ENCODE data around the gene TRIM38. TPM values are rescaled to one million over a fixed set of nuclear protein-coding genes. Genes with fewer than 3 reads are reported as not detected.
A peak's percentile ranks its signal among the peaks of the same experiment; 100 is the strongest.

TRIM38 gene
- total and polyA plus RNA-seq, 8 donors, result 1.5 to 5.8 (median 2.5) TPM

DNA sequence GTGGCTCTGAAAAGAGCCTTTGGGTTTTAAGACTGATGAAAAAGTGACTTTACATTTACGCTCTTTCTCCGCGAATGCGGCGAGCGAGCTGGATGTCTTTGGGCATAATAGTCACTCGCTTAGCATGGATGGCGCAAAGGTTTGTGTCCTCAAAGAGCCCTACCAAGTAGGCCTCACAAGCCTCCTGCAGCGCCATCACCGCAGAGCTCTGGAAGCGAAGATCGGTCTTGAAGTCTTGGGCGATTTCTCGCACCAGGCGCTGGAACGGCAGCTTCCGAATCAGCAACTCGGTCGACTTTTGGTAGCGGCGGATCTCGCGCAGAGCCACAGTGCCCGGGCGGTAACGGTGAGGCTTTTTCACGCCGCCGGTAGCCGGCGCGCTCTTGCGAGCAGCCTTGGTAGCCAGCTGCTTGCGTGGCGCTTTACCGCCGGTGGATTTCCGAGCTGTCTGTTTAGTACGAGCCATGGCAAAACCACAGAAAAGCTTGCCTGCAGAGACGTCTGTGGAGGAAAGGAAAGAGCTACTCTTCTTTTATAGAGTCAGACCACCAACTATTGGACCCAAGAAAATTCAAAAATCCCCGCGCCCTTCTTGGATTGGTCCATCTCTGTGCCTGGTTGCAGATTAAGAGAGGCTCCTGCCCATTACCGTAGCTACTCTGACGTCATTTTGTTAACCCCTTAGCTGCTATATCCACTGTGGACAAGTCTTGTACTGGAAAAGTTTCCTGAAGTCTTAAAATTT, 69.2 kb downstream of the TRIM38 start:
- FAIRE-seq (peak; percentile 47), DNase-seq (peak; percentile 42 to 89 (median 72)), ATAC-seq (peak; percentile 73 to 86 (median 78))
- intact Hi-C loops (cut with DNase I), result no loop called here
- peak overlapping the region; percentile 9 to 49 (median 32) for H3K4me3 ChIP-seq
- 4 to 5% methylated on average over 44 of the region's 44 CpGs for WGBS, 2 donors
- H3K4me1 ChIP-seq, result peaks cover 0 to 9% (median 4%) of the 10 kb centered on the region in 3 donors
- H3K27me3 ChIP-seq, result no peaks in the 10 kb centered on the region
- TF ChIP-seq, protein P1, sequence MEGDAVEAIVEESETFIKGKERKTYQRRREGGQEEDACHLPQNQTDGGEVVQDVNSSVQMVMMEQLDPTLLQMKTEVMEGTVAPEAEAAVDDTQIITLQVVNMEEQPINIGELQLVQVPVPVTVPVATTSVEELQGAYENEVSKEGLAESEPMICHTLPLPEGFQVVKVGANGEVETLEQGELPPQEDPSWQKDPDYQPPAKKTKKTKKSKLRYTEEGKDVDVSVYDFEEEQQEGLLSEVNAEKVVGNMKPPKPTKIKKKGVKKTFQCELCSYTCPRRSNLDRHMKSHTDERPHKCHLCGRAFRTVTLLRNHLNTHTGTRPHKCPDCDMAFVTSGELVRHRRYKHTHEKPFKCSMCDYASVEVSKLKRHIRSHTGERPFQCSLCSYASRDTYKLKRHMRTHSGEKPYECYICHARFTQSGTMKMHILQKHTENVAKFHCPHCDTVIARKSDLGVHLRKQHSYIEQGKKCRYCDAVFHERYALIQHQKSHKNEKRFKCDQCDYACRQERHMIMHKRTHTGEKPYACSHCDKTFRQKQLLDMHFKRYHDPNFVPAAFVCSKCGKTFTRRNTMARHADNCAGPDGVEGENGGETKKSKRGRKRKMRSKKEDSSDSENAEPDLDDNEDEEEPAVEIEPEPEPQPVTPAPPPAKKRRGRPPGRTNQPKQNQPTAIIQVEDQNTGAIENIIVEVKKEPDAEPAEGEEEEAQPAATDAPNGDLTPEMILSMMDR (IDR thresholded peaks at IDR 0.05), result no peak
- no peaks in the 10 kb centered on the region for H3K9me3 ChIP-seq
- H3K27ac ChIP-seq, result peak overlapping the region in 3 of 4 donors; percentile 7 to 89 (median 87)
- H3K36me3 ChIP-seq, result no peaks in the 10 kb centered on the region

DNA sequence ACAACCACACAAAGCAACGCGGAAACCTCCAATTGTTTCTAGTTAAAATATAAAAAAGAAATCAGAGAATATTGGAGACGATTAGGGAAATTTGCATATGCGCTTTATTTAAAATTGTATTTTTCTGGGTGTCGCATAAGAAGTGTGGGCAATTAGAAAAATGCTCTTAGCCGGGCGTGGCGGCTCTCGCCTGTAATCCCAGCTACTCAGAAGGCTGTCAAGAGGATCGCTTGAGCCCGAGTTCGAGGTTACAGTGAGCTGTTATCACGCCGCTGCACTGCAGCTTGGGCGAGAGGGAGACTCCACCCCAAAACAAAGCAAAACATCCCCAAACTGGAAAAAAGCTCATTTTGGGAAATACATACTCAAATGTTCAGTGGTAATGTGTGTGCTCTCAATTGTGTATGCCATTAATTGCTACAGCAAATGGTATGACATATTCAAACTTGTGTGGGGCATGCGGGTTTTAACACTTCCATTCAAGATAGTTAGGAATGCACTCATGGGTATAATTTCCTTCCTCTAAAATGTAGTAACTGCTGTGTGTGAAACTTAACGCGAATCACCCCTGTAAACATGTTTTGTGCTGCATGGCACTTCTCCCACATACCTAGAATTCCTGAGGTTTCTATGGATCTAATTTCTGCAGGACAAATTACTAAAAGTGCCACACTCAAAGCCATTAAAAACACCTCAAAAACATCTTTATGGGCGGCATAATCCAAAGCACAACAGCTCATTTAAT, 69.9 kb downstream of the TRIM38 start:
- Histone ChIP-seq H3K27me3 (no peaks in the 10 kb centered on the region), H3K4me3 (peak overlapping the region in 3 of 4 donors; percentile 22 to 49 (median 43)), H3K27ac (peak overlapping the region; percentile 58 to 89 (median 74)), H3K4me1 (peaks cover 0 to 9% (median 3%) of the 10 kb centered on the region in 3 donors), H3K9me3 (no peaks in the 10 kb centered on the region), H3K36me3 (no peaks in the 10 kb centered on the region)
- peak in 1 of 6 donors; percentile 47 for DNase-seq
- no peak for FAIRE-seq
- intact Hi-C loops (cut with DNase I), result no loop called here
- peak; percentile 3 to 24 (median 12) for ATAC-seq
- WGBS, 2 donors, result 2 to 4% methylated on average over 19 of the region's 19 CpGs
- TF ChIP-seq, protein P1 (IDR thresholded peaks at IDR 0.05), result no peak

DNA sequence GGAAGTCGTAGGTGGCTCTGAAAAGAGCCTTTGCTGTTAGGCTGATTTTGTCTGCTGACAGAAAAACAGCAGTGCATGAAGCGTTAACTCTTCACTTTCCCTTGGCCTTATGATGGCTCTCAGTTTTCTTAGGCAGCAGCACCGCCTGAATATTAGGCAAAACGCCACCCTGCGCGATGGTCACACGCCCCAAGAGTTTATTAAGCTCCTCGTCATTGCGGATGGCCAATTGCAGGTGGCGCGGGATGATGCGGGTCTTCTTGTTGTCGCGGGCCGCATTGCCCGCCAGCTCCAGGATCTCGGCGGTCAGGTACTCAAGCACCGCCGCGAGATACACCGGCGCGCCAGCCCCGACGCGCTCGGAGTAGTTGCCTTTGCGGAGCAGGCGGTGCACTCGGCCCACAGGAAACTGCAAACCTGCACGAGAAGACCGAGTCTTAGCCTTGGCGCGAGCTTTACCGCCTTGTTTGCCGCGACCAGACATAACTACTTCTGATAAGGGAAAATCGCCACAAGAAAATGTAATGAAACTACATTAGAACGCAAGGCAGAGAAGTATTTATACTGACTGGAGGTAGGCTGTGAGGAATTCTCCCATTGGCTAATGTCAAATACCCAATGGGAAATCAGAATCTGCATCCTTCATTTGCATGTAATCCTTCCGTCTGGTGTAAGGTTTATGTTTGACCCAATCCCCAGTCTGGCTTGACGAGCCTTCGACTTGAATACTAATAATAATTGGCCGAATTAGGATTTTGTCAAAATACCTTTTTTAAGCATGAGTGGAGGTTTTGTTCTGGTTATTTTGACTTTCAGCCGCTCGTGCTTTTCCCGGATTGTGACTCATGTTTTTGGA, 70.7 kb downstream of the TRIM38 start:
- H3K9me3 ChIP-seq, result no peaks in the 10 kb centered on the region
- no peaks in the 10 kb centered on the region for H3K27me3 ChIP-seq
- H3K4me1 ChIP-seq, result peaks cover 0 to 9% (median 0%) of the 10 kb centered on the region in 3 donors
- DNase-seq (peak; percentile 51 to 81 (median 68)), ATAC-seq (peak; percentile 85 to 91 (median 88)), FAIRE-seq (peak; percentile 92)
- intact Hi-C loops (cut with DNase I), result no loop called here
- peak overlapping the region; percentile 22 to 49 (median 34) for H3K4me3 ChIP-seq
- 1 to 2% methylated on average over 47 of the region's 47 CpGs for WGBS, 2 donors
- H3K27ac ChIP-seq, result peak overlapping the region; percentile 58 to 89 (median 74)
- TF ChIP-seq, protein P1 (IDR thresholded peaks at IDR 0.05), result no peak
- H3K36me3 ChIP-seq, result no peaks in the 10 kb centered on the region

DNA sequence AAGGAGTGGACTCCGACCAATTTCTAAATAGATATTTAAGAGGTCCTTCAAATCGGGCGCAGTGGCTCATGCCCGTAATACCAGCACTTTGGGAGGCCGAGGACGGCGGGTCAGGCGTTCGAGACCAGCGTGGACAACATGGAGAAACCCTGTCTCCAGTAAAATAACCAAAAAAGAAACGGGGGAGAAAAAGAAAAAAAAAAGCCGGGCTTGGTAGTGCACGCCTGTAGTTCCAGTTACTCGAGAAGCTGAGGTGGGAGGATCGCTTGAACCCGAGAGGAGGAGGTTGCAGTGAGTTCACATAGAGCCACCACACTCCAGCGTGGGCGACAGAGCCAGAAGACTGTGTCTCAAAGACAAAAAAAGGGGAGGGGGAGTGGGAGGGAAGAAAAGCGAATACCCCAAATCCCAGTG, 71.3 kb downstream of the TRIM38 start:
- H3K4me3 ChIP-seq, result peak overlapping the region in 2 of 4 donors; percentile 43 to 49
- peak overlapping the region in 3 of 4 donors; percentile 40 to 89 (median 87) for H3K27ac ChIP-seq
- H3K36me3 ChIP-seq, result no peaks in the 10 kb centered on the region
- 6 to 8% methylated on average over 19 of the region's 19 CpGs for WGBS, 2 donors
- H3K4me1 ChIP-seq, result peaks cover 0 to 9% (median 0%) of the 10 kb centered on the region in 3 donors
- DNase-seq (peak in 1 of 6 donors; percentile 40), ATAC-seq (peak; percentile 5 to 13 (median 10)), FAIRE-seq (no peak)
- TF ChIP-seq, protein P1 (IDR thresholded peaks at IDR 0.05), result no peak
- H3K27me3 ChIP-seq, result no peaks in the 10 kb centered on the region
- intact Hi-C loops (cut with DNase I), result no loop called here
- no peaks in the 10 kb centered on the region for H3K9me3 ChIP-seq

Measured in pancreas (tissue), 10 donors.